NCI-H774 (cell line): ENCODE results near the gene CNPY1.
"Not testable (repeated sequence)": the region's sequence is repeated elsewhere in the genome, so short reads cannot be mapped to it uniquely, and the experiment has no call there.

Experiments
- DNase-seq: peaks from one replicate; lab custom pipeline; 2025; lab: John Stamatoyannopoulos, UW

Gene CNPY1

DNA sequence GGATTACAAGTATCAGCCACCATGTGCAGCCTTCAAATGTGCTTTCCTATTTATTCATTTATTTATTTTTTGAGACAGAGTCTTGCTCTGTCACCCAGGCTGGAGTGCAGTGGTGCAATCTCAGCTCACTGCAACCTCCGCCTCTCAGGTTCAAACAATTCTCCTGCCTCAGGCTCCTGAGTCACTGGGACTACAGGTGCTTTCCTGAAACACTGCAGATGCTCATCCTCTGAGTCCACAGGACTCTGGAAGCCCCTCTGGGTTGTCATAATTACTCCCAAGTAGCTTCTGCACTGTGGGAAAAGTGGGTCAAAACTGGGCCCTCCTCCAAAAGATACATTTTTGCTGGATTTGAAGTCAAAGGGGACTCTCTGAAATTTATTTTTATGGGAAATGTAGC, at the start of gene CNPY1:
Gene CNPY1 (minus strand): TSS at position 111 of the 400 bp plus-strand sequence. CDS start 630 bp downstream, outside the sequence.
- not testable (repeated sequence) for DNase-seq

DNA sequence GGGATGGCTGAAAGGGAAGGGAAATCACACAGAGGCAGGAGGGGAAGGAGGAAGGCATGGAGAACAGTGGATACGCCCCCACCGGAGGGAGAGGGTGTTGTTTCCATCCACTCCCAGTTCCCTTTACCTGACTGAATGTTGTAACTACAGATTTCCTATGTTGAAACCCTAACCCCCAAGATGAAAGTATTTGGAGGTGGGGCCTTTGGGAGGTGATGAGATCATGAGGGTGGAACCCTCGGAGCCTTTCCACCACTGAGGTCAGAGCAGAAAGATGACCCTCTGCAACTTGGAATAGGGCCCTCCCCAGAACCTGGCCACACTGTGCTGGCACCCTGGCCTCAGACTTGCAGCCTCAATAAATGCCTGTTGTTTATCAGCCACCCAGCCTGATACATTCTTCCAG, 48.6 kb upstream of the CNPY1 start:
- no peak for DNase-seq

DNA sequence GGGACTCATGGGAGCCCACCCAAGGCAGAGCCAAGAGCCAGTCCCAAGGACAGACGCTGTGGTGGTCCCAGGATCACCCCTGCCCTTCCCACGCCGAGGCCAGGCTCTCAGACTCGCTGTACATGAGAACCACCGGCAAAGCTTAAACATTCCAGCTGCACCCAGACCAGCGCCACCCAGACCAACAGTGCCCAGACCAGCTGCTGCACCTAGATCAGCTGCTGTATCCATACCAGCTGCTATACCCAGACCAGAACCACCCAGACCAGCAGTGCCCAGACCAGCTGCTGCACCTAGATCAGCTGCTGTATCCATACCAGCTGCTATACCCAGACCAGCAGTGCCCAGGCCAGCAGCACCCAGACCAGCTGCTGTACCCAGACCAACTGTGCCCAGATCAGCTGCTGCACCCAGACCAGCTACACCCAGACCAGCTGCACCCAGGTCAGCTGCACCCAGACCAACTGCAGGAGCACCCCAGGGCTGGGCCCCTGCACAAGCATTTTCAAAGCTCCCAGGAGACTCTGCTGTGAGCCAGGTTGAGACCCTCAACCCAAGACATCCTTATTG, 47.9 kb upstream of the CNPY1 start:
- DNase-seq = no peak

GRCh38 chr7:155593461-155594162, 47.3 kb upstream of the CNPY1 start:
- DNase-seq = no peak

DNA sequence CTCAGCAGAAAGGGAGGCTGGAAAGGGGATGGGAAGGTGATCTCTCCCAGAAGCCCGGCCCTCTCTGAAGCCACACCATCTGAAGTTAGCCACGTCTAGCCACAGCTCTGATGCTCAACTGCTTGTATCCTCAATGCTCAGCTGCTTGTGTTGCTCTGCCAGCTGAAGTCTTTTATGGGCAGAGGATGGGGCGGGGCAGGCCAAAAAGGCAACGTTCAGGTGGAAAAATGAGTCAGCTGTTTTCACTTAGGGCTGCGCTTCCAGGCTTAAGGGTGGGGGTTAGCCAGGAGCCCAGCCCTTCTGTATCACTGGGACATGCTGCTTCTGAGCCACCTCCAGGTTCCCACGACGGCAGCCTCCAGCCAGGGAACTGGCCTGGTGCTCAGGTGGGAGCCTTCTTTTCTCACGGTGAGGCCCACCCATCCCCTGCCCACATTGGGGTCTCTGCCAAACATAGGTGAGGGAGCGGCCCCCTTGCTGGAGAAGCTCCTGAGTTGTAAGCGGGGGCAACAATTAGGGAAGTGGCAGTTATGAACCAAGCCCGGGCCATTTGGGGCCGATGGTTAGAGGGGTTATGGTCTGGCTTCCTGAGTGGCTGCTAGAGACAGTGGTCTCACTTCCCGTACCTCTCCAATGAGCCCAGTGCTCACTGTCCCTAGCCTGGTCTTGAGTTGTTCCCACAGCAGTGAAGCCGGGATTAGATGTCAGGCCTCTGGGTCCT, 44.9 kb upstream of the CNPY1 start:
- no peak for DNase-seq

DNA sequence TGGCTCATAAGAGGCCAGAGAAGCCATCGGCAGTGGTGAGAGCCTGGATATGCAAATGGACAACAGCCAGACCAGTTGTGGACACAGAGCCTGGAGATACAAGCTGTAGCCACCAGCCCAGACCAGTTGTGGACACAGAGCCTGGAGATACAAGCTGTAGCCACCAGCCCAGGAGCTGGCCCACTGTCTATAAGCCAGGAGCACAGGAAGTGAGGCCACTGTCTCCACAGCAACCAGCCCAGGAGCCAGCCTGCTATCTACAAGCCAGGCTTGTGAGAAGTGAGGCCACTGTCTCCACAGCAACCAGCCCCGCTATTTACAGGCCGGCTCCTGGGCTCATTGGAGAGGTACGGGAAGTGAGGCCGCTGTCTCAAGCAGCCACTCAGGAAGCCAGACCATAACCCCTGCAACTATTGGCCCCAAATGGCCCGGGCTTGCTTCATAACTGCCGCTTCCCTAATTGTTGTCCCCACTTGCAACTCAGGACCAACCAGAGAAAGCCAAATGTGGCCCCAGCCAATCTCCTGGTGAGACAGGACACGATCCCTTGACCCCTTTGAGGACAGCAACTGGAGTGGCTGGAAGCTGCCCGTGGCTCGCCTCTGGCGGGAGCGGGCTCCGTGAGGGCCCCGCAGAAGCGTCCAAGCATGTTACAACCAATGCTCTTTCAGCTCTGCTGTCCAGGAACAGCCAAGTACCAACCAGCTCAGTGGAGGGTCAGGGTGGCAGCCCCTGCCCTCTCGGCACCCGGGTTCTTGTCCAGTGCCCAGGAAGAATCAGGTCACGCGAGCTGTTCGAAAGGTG, 44.1 kb upstream of the CNPY1 start:
- DNase-seq = peak; percentile 46

- no peak for DNase-seq
These were observed 42.9 kb upstream of the CNPY1 start for GRCh38 chr7:155589001-155589980.

- no peak for DNase-seq
These were observed 42.2 kb upstream of the CNPY1 start for GRCh38 chr7:155588468-155588998.

- DNase-seq = no peak
These were observed 41.1 kb upstream of the CNPY1 start for GRCh38 chr7:155587486-155587885.

GRCh38 chr7:155586843-155587440, 40.6 kb upstream of the CNPY1 start:
- DNase-seq = no peak

DNA sequence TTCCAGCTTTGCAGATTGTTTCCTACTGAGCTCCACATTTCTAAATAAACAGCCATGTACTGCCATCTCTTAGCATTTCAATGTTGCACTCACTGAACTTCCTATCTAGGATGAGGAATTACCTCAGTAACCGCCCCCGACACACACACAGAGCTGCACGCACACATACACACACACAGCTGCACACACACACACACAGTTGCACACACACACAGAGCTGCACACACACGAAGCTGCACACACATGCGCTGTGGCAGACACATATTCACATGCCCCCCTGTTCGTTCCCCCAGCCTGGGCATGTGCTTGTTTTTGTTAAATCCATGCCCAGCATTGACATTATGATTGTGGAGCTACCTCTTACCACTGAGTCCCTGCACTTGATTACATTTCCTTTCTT, 39.6 kb upstream of the CNPY1 start:
- DNase-seq = no peak

DNA sequence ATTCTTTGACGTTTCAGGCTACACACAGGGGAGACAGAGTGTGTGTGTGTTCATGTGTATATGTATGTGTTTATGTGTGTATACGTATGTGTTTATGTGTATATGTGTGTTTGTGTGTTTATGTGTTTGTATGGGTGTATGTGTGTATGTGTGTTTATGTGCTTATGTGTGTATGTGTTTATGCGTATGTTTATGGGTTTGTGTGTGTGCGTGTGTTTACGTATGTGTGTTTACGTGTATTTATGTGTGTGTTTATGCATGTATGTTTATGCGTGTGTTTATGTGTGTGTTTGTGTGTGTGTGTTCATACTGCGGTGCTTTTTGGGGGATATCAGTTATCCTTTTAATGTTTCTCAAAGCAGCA, 39.2 kb upstream of the CNPY1 start:
- DNase-seq = no peak

DNA sequence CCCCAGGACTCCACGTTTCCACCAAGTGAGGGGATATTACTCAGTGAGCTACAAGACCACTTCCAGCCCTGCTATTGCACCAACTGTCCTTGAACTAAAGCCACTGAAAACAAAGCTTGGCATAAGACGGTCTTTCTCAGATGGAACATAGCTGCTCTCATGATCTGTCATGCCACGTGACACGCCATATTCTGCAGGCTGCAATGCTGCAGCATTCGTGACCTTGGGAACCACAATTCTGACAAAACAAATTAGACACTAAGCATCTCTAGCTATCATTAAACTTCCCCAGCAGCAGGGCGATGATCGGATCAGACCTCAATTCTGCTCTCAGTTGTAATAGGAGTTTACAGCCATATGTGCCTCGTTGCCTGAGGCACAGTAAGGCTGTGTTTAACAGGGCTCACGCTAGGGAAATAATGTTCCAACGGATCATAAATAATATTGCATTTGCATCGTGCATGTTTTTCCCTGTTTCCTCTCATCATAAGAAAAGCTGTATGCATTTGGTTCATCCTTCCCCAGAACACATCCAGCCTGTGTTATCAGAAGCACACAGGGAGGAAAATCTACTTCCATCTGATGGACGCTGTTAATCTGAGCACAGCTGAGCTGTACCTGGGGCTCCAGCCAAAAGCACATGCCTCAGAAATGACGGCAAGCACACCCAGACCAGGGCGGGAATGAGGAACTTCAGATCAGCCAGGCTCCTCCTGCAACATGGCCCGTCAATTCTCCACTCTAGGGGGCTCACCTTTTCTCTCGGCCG, 38.6 kb upstream of the CNPY1 start:
- no peak for DNase-seq

- no peak for DNase-seq
These were observed 37.9 kb upstream of the CNPY1 start for GRCh38 chr7:155584261-155584660.

DNA sequence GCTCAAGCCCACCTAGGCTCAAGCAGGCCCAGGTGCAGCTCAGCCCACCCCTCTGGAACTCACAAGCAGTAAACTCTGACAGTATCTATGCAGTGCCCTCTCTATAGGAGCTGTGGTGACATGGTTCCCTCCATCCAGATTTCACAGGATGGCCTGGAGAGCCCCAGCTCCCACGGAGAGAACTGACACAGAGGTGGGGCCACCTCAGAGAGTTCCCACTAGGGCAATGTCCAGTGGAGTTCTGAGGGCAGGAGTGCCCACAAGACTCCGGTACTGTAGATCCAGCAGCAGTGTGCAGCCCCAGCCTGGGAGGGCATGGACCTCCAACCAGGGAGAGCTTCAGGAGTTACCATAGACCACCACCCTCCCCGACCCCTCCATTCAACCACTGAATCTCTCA, 37.3 kb upstream of the CNPY1 start:
- DNase-seq = no peak

DNA sequence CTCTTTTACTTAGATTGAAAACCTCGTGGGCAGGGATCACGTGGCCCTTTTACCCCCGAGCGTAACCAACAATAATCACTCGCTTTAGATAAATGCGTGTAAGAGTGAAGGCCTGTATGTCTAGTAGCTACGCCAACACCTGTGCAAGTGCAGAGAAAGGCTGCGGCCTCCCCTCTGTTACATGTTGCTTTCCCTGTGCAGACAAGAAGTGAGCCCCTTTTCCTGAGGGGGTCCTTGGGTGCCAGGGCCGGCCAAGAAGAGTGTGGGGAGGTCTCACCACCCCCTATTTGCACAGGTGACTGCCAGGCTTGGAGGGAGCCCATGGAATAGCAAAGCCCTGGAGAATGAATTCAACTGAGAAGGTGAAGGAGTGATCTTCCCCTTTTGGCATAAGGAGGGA, 35.6 kb upstream of the CNPY1 start:
- DNase-seq = no peak

DNA sequence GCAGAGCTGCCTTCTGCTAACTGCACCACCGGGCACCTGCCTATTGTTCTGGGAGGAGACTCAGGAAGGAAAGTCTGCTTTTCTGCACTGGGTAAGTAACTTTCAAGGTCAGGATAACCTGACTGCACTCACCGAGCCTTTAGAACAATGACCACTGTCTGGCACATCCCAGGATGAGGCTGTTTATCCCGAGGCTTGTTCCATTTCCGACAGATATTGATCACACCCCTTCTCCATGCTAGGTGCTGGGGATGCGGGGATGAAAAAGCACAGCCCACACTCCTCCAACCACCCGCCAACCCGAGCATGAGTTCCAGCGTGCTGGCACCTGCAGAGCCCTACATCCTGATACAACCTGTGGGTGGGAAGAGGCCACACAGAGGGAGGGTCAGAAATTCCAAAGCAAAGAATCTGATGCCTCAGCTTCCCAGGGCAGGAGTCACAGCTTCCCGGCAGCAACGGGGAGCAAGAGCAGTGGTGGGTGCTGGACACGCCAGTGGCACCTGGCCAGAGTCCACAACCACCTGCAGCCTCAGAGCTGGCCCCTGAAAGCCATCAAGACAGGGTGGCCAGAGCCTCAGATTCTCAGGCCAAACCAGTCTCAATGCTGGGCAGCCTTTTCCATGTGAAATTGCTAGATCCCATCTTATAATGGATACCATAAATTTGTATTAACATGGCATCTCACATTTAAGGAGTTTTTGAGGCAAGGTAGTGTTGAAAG, 34.9 kb upstream of the CNPY1 start:
- DNase-seq = no peak

DNA sequence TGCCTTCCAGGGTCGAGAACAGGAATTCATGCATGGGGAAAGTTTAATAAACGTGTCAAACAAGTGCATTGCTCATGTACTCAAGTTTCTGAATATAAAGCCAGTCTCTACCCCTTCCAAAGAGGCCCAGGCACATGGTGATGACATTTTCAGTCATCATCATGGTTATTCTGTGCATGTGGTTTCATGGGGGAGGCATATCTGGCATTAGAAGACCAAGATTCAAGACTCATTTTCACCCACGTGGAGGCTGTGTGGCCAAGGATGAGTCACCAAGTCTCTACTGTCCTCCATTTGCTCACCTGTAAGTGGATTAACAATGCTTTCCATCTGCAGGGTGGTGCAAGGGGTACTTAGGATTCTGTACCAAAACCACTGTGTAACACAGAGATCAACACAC, 34.0 kb upstream of the CNPY1 start:
- no peak for DNase-seq

DNA sequence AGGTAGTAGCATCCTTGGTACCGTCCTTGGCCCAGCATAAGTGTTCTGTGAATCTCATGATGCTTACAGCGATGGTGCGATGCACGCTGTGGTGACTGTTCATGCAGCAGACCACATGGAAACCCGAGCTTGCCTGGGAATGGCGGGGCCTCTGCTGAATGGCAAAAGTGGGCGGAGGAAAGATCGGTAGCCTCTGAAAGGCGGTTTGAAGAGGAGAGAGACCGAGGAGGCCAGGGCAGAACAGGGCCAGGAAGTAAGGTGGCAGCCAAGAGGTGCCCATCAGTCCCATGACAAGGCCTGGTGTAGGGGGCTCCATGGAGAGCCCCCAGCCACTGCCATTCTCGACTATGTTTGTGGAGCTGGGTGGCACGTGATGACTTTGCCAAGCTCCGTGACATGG, 33.2 kb upstream of the CNPY1 start:
- no peak for DNase-seq
